A549 treated with CORT108297 at 1 μM for 4 hours (cell line): Measurements from ENCODE around the gene NBPF1. TPM values are rescaled to one million over a fixed set of nuclear protein-coding genes. Genes with fewer than 3 reads are reported as not detected.

Source experiments
- total RNA-seq: library from RNA; stranded (reverse); fragments of 200-300 nt; extraction: Qiagen RNA extraction; gene quantifications from 5 replicates; pipeline ENCODE4 v1.2.3, GENCODE V29; 2022

NBPF1 gene
- 17.0 to 26.8 TPM (median 24.7 TPM) in 5 replicates for total RNA-seq

GRCh38 chr1:16613185-16614147 lies at the start of gene NBPF1:
TSS of gene NBPF1 (minus strand) at chr1:16613564.

DNA sequence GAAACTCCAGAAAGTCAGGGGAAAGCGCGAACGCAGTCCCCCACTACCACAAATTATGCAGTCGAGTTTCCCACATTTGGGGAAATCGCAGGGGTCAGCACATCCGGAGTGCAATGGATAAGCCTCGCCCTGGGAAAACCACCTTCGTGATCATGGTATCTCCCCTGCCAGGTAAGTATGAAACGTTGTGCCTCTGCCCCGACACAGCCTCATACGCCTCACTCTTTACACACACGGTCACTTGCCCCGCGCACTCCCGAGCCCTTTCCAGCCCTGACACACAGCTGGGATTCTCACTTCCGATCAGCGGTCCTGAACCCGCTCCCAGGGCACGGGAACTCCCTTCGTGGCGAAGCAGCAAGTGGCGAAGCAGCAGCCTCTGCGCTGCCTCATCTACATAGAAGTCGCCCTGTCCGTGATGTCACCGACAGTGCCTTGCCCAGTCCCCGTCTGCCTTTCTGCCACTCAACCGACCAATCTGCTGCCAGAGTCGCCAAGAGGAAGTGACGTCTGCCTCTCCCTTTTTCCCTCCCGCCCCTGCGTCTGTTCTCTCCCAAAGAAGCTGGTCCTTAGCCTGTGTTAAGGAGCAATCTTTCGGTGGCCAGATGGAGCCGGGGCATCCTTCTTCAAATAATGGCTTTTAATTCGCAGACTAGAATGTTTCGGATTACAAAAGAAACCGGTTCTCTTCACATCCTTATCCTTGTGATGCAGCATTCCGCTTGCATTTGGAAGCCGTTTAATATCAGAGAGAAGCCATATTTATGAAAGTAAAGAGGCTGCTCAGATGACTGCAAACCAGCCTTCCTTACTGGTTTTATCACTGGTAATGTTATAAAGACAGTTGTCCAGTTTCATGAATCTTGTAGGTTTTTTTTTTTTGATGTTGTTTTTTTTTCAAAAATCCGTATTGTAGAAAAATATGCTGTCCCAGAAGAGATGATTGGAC lies 99.0 kb downstream of the NBPF1 start, which contains the start of gene RNU1-1:
Gene RNU1-1, minus strand, starts transcription at position 179 of the 949 bp plus-strand sequence.

Other genes starting within 250 kb of the NBPF1 start
- 74.7 to 93.3 TPM (median 91.4 TPM) in 5 replicates for gene SZRD1, start 246.3 kb downstream of the NBPF1 start, total RNA-seq
- 0.03 to 0.11 TPM (median 0.05 TPM) in 5 replicates for gene SPATA21, start 176.1 kb downstream of the NBPF1 start, total RNA-seq
- 39.8 to 45.9 TPM (median 40.5 TPM) in 5 replicates for gene NECAP2, start 172.8 kb downstream of the NBPF1 start, total RNA-seq
- 11.7 TPM in 1 of 5 replicates, not detected in the others for gene RNU1-1, start 99.3 kb downstream of the NBPF1 start, total RNA-seq
- 11.7 TPM in 1 of 5 replicates, not detected in the others for gene RNU1-3, start 53.4 kb upstream of the NBPF1 start, total RNA-seq
- 11.7 TPM in 1 of 5 replicates, not detected in the others for gene RNU1-4, start 127.0 kb upstream of the NBPF1 start, total RNA-seq